ENCODE measurements around the gene CISTR.

DNA sequence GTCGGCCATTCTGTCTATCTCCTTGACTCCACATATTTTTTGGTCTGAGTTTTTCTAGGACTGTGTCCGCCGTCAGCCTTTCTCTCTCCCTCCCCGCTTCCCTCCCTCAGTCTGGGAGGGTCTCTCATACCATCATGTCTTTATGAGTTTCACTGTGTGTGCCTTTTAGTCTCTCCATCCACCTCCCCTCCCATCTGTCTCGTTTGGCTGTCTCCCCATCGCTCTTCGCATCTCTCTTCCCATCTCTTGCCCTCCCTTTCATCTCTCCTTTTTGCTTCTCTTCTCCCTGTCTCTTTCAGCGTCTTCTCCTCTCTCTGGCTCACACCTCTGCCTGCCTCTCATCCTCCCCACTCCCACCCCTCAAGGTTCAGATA lies 6.9 kb upstream of the CISTR start:
- TF ChIP-seq, protein P1, sequence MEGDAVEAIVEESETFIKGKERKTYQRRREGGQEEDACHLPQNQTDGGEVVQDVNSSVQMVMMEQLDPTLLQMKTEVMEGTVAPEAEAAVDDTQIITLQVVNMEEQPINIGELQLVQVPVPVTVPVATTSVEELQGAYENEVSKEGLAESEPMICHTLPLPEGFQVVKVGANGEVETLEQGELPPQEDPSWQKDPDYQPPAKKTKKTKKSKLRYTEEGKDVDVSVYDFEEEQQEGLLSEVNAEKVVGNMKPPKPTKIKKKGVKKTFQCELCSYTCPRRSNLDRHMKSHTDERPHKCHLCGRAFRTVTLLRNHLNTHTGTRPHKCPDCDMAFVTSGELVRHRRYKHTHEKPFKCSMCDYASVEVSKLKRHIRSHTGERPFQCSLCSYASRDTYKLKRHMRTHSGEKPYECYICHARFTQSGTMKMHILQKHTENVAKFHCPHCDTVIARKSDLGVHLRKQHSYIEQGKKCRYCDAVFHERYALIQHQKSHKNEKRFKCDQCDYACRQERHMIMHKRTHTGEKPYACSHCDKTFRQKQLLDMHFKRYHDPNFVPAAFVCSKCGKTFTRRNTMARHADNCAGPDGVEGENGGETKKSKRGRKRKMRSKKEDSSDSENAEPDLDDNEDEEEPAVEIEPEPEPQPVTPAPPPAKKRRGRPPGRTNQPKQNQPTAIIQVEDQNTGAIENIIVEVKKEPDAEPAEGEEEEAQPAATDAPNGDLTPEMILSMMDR (IDR thresholded peaks at IDR 0.05; ENCODE audit: low read length): no peak
- no peak for TF ChIP-seq EZH2 (IDR thresholded peaks at IDR 0.05; ENCODE audit: borderline replicate concordance, low read length)
